GM21360 (cell line): ENCODE data around the gene FAT2.

Experiments
- ATAC-seq: cut with Tn5 transposase; IDR thresholded peaks from one replicate; pipeline ENCODE4 v1.9.1; 2021; ENCODE audit warnings: mild to moderate bottlenecking, moderate library complexity; ENCODE audit not compliant: unreplicated experiment

The FAT2 gene

GRCh38 chr5:151591144-151591819 is at the start of gene FAT2:
FAT2 (minus strand) TSS chr5:151591331; CDS start chr5:151568931, 22,400 bp downstream.
- no peak for ATAC-seq

- no peak for ATAC-seq
These were observed 47.5 kb upstream of the FAT2 start for GRCh38 chr5:151638619-151639018.

GRCh38 chr5:151637676-151638075 is 46.5 kb upstream of the FAT2 start:
- no peak for ATAC-seq

GRCh38 chr5:151633892-151634291 is 42.8 kb upstream of the FAT2 start:
- ATAC-seq = no peak

GRCh38 chr5:151632941-151633340 is 41.8 kb upstream of the FAT2 start:
- no peak for ATAC-seq

- no peak for ATAC-seq
These were observed 41.4 kb upstream of the FAT2 start for GRCh38 chr5:151632524-151632923.

GRCh38 chr5:151631941-151632340 is 40.8 kb upstream of the FAT2 start:
- no peak for ATAC-seq

- no peak for ATAC-seq
These were observed 39.0 kb upstream of the FAT2 start for GRCh38 chr5:151630088-151630487.

GRCh38 chr5:151628112-151628823 is 37.1 kb upstream of the FAT2 start:
- ATAC-seq = no peak

- no peak for ATAC-seq
These were observed 36.5 kb upstream of the FAT2 start for GRCh38 chr5:151627650-151628049.

GRCh38 chr5:151625285-151625684 is 34.2 kb upstream of the FAT2 start:
- ATAC-seq = no peak

- no peak for ATAC-seq
These were observed 33.3 kb upstream of the FAT2 start for GRCh38 chr5:151624476-151624875.

- ATAC-seq = no peak
These were observed 31.4 kb upstream of the FAT2 start for GRCh38 chr5:151622367-151623088.

GRCh38 chr5:151620461-151620840 is 29.3 kb upstream of the FAT2 start:
- no peak for ATAC-seq

- ATAC-seq = no peak
These were observed 28.8 kb upstream of the FAT2 start for GRCh38 chr5:151619812-151620460.

- peak; percentile 43 for ATAC-seq
These were observed 27.8 kb upstream of the FAT2 start for GRCh38 chr5:151618907-151619306.

- no peak for ATAC-seq
These were observed 26.9 kb upstream of the FAT2 start for GRCh38 chr5:151617841-151618710.

GRCh38 chr5:151617383-151617840 is 26.3 kb upstream of the FAT2 start:
- no peak for ATAC-seq

- ATAC-seq = no peak
These were observed 24.3 kb upstream of the FAT2 start for GRCh38 chr5:151615431-151615830.

- no peak for ATAC-seq
These were observed 23.4 kb upstream of the FAT2 start for GRCh38 chr5:151614565-151614964.
